Measurements from ENCODE around the gene ABHD8. TPM values are rescaled to one million over a fixed set of nuclear protein-coding genes. Genes with fewer than 3 reads are reported as not detected.
A peak's percentile ranks its signal among the peaks of the same experiment; 100 is the strongest.

Gene ABHD8
- total and polyA plus RNA-seq, 2 of the 13 experiments (the other 11 are each of a cell fraction or from before 2014, with no cell fraction given): 6.3 to 7.2 TPM

DNA sequence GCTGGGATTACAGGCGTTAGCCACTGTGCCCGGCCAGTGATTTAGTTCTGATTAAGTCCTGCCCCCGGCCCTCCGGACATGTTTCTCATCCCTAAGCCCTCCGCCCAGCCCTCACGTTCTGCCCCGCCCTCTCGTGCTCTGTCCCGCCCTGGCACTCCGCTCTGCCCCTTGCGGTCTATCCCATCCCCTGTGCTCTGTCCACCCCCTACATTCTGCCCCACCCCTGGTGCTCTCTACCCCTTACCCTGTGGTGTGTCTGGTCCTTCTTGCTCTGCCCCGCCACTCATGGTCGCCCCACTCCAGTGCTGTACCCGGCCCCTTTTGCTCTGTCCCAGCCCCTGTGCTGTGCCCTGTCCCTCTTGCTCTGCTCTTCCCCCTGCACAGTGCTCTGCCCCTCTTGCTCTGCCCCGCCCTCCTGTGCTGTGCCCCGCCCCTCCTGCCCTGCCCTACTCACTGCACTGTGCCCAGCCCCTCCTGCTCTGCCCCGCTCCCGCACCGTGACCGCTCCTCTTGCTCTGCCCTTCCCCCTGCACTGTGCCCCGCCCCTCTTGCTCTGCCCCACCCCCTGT is 37.2 kb upstream of the ABHD8 start:
- no TSS peak for BruUV-seq (replicated peaks)
- CTCF ChIA-PET (ENCODE audit: low intra/inter-chr PET ratio, low total read pairs): no interaction called here
- H3K27ac ChIP-seq (ENCODE audit: extremely low read length, insufficient read depth, low read length): peak overlapping the region; percentile 66
- no peaks in the 10 kb centered on the region for H4K20me1 ChIP-seq (ENCODE audit: insufficient read depth, low read length)
- 27% methylated on average over 21 of the region's 21 CpGs for WGBS (ENCODE audit: low lambda C conversion rate)
- peak; percentile 70 for ATAC-seq
- intact Hi-C loops (cut with micrococcal nuclease; ENCODE audit: unreplicated experiment): loop anchor here (10.0 kb wide), 1 partner anchor 124 kb away; the partner anchor contains the start of gene NXNL1
- DNase-seq (ENCODE audit: low spot score): peak; percentile 49
- FAIRE-seq: no peak
- H3K4me1 ChIP-seq (ENCODE audit: insufficient read depth, low read length): peaks cover 51% of the 10 kb centered on the region
- H3K9ac ChIP-seq (ENCODE audit: insufficient read depth, low read depth, low read length): no peak overlapping the region; the same call in 1 of the 2 replicates
- POLR2A ChIA-PET: interaction anchor here (1.0 kb wide), 1 partner anchor 79 kb away, joined by 4 read pairs; the partner anchor contains the start of gene MVB12A
- peak overlapping the region; percentile 72 for H3K4me2 ChIP-seq (ENCODE audit: low read depth, low read length)
- H3K9me3 ChIP-seq (ENCODE audit: low read length): no peaks in the 10 kb centered on the region
- peaks cover 7% of the 10 kb centered on the region for H3K79me2 ChIP-seq (ENCODE audit: insufficient read depth, low read length)
- H2AFZ ChIP-seq (ENCODE audit: low read length): no peak overlapping the region
- H3K27me3 ChIP-seq (ENCODE audit: control insufficient read depth in 1 of 2, insufficient read depth in 2 of 2, low read length in 2 of 2): no peaks in the 10 kb centered on the region; a peak in 1 of 5 replicates
- peak overlapping the region in 2 of 3 experiments; percentile 19 to 46; a peak in 2 of 6 replicates for H3K4me3 ChIP-seq (replicated peaks in 1 of 3; ENCODE audit: insufficient read depth in 1 of 3, low read depth in 2 of 3, low read length in 3 of 3)
- peaks cover 1 to 9% of the 10 kb centered on the region in 2 experiments; a peak in 1 of 5 replicates for H3K36me3 ChIP-seq (replicated peaks in 1 of 2; ENCODE audit: control insufficient read depth in 1 of 2, insufficient read depth in 2 of 2, low read length in 2 of 2)
- in situ Hi-C loops (cut with HindIII; ENCODE audit: extremely low pct_ligation_motif_present, low pct_unique_long_range_greater_than_20kb): no loop called here
- TF ChIP-seq ZBTB26 (CRISPR knock-in tag; IDR thresholded peaks at IDR 0.05; ENCODE audit: borderline replicate concordance) (0 out of 2 replicates have a peak, but pooled peaks have one; percentile 3), ZBTB39 (CRISPR knock-in tag; IDR thresholded peaks at IDR 0.05) (no peak), KDM5B (CRISPR knock-in tag; IDR thresholded peaks at IDR 0.05; ENCODE audit: borderline replicate concordance) (0 out of 2 replicates have a peak, but pooled peaks have one; percentile 4), SALL1 (CRISPR knock-in tag; IDR thresholded peaks at IDR 0.05) (0 out of 2 replicates have a peak, but pooled peaks have one; percentile 4), IKZF5 (CRISPR knock-in tag; IDR thresholded peaks at IDR 0.05) (0 out of 2 replicates have a peak, but pooled peaks have one; percentile 7), HES4 (CRISPR knock-in tag; IDR thresholded peaks at IDR 0.05; ENCODE audit: borderline replicate concordance) (no peak), SP5 (CRISPR knock-in tag; IDR thresholded peaks at IDR 0.05; ENCODE audit: borderline replicate concordance, low read depth) (peak; percentile 70; the same call in 1 of the 2 replicates), CBX5 (CRISPR knock-in tag; IDR thresholded peaks at IDR 0.05; ENCODE audit: borderline replicate concordance) (no peak), ZSCAN21 (CRISPR knock-in tag; IDR thresholded peaks at IDR 0.05; ENCODE audit: borderline replicate concordance) (0 out of 2 replicates have a peak, but pooled peaks have one; percentile 52), CTCF (CRISPR knock-in tag; IDR thresholded peaks at IDR 0.05) (peak; percentile 26; the same call in 1 of the 2 replicates), KMT2B (CRISPR knock-in tag; IDR thresholded peaks at IDR 0.05) (0 out of 2 replicates have a peak, but pooled peaks have one; percentile 13), SIN3A (IDR thresholded peaks at IDR 0.05; ENCODE audit: borderline replicate concordance, low read depth, low read length) (0 out of 2 replicates have a peak, but pooled peaks have one; percentile 12), HIC2 (CRISPR knock-in tag; IDR thresholded peaks at IDR 0.05; ENCODE audit: low read depth) (peak; percentile 93)
